Inferior parietal cortex (tissue), 1 donor: ENCODE data around the gene GNAT2.
A peak's percentile ranks its signal among the peaks of the same experiment; 100 is the strongest.

Experiments
- DNase-seq: peaks from one replicate; pipeline ENCODE4 v3.0.0-alpha.2; 2016; ENCODE audit errors: extremely low spot score

GNAT2 gene

DNA sequence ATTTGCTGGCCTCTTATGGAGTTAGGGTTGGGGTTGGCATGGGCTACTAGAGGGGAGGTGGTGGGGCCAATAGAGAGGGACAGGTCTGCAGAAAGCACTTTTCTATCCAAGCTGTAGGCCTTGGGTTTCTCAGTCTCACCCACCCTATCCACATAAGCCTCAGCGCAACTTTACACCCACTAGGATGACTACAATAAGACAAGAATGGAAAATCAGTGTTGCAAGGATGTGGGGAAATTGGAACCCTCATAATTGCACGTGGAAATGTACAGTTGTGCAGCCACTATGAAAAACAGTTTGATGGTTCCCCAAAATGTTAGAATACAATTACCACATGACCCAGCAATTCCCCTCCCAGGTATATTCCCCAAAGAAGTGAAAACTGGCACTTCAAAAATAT is 22.4 kb upstream of the GNAT2 start:
- DNase-seq: no peak

DNA sequence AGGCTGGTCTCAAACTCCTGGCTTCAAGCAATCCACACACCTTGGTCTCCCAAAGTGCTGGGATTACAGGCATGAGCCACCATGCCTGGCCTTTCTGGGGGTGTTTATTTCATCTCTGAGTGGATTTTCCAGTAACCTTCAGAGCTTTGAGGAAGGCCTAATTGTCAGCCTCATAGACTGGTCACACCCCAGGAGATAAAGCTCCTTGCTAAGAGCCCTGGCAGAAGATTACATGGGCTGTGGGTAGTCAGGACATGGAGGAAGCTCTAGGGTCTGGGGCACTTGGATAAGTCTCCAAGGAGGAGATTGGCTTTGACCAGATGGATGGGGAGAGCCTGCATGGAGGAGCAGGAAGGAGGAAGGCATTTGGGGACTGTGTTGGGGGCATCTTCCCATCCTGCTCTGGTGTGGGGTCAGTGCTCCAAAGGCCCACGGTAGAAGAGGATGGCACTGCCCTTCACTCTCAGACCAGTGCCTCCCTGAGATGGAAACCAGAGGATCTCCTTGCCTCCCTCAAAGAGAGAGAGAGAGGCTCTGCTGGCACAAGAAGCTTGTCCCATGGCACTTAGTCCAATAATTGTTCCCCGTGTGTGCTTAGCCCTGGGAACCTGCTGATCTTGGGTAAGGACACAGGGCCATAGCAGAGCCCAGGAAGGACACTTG is 21.8 kb upstream of the GNAT2 start:
- DNase-seq: no peak

DNA sequence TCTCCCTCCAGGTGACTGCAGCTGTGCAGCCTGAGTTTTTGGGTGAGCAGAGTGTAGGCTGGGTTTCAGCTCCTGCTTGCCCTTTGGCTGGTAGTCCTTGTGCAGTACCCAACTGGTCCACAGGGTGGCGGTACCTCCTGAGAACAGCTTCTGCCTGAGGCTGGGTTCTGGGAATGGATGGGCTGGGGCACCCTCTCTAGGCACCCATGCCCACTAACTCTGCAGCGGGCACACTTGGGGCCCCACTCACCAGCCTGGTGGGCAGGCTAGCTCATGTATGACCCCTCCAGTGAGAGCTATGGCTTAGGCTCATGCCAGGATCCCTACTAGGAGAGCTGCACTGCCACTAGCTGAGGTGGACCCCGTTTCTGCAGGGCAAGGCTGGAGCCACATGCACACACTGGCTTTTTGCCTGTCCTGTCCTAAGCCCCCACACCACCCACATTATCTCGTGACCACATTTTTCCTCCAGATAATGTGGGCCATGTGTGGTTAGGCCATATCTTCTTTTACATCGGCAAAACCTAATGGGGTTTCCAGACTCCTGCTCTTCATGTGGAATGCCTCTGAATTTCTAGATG is 21.0 kb upstream of the GNAT2 start:
- peak; percentile 89 for DNase-seq

DNA sequence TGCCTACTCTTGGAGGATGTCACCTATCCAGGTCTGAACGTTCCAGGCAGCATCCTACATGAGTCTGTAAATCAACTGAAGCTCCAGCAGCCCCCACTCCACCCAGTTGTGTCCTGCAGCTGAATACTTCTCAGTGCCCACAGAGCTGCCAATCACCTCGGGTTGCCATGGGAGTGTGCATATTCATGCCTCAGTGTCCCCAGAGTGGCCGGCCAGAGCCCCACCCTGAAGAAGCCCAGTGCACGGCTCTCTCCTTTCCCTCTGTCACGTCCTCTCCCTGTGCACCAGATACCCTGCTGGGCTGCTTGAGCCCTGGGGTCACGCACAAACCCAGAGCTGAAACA is 20.4 kb upstream of the GNAT2 start:
- DNase-seq: no peak

DNA sequence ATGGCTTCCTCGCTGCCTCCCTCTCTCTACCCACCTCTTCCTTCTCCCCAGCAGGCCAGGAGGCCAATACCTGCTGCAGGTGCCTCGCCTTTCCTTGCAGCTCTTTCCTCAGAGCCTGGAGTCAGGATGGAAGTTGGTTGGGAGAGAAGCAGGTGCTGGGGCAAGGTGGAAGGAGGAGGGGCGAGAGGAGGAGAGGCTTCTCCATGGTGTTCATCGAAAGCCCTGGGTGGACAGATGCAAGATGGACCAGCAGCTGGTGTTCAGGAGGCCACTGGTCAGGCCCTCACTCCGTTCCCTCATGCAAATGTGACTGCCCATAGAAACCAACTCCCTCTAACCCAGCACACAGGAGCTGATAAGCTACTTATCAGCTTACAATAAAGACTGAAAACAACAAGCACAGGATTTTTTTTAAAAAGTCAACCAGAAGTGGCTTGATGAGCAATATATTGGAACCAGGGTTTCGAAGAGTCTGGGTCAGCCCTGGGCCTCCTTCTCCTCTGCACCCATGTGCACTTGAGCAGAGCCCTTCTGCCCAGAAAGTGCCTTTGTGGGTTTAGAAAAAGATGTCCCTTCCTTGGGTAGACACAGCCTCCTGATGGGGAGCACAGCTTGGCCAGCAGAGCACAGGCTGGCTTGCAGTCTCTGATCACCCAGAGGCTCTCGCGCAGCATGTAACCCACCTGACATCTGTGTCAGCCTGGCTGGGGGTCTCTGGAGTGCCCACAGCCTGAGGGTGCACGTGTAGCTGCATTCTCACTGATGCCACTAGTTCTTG is 19.8 kb upstream of the GNAT2 start:
- no peak for DNase-seq

DNA sequence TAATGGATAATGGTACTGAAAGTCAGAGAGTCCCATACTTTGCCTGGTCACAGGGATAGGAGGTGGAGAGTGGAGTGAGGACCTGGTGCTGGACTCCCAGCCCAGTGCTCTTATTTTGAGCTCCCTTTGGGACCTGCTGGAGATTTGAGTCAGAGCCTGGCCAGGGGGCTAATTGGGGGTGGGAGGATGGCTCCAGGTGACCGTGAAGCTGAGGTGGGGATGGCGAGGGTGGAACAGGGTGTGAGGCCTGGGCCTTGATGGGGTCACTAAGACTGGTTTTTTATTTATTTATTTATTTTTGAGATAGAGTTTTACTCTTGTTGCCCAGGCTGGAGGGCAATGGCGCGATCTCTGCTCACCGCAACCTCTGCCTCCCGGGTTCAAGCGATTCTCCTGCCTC is 18.0 kb upstream of the GNAT2 start:
- no peak for DNase-seq

DNA sequence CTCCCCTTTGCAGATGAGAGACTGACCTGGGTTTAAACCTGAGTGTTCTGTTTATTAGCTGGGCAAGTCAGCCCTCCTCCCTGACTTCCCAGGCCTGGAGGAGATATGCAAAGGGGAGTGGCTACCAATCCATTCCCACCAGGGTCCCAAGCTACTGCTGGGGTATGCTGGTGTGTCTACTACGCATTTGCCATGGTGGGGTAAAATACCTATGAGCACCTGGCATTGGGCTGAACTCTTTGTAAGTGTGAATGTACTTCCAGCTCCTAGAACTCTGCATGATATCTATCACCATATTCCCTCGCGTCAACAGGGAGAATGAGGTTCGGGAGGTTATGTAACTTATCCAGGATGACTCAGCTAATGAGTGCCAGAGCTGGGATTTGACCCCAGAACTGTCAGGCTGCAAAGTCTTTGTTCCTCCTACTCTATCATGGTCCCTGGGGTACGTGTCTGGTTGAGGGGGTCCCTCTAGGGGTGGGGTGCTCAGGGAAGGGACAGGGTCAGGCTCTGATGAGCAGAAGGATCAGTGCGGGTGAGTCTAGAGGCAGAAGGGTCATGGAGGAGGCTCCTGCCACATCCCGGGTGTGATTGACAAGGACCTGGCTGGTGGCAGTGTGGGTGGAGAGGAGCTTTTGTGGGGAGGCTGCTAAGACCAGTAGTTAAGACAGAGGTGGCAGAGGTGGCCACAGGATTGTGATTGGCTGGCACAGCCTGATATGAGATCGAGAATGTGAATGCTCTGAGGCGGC is 17.0 kb upstream of the GNAT2 start:
- DNase-seq: no peak

DNA sequence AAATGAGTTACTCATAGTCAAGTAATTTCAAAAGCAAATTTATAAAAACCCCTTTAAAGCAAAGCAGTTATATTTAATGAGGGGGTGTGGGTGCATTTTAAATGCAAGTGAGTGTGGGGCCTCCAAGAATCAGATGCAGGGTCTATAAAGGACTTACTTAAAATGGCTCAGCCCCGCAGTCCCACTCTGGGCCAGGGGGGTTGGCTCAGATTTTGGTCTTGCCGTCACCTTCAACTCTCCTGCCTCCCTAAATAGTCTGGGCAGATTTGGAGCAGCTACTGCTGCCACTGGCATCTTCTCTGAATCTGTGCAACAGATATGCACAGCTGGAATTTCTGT is 16.4 kb upstream of the GNAT2 start:
- no peak for DNase-seq

DNA sequence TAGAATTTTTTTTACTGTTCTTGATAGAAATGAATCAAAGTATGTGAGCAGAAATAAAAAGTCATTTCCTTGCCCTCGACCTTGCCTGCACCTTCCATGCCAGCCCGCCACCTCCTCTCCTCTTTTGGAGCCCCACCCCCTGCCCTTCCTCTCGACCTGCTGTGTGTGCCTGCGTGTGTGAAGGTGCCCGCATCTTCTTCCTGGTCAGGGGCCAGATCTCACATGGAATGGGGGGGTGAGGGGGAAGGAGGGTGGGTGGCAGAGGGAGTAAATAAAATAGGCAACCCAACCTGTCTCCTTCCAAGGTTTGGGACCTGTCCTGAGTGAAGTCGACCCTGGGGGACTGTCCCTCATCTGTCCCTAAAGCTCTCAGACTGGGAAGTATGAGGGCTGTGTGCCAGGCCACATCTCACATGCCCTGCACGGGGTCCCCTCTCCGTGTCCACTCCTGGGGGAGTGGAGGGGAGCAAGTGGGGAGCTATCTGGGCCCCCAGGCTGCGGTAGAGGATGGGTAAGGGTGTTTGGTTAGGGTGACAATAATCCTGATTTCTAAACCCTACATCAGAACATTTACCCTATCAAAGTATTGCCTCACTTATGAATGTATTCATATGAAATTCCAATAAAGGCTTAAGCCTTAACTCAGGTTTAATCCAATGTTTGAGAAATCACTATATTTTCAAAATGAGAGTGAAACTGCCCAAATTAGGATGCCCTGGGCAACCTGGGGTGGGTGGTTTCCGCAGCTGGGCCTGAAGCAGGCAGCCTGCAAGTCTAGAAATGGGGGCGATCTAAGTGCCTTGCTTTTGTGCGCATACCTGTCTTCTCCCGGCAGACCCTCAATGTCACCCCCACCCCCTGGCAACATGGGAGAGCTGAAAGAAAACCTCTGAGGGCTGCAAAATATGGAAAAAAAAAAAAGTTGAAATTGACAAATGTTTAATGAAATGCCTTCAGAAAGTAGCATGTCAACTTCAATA is 15.6 kb upstream of the GNAT2 start:
- DNase-seq: no peak

DNA sequence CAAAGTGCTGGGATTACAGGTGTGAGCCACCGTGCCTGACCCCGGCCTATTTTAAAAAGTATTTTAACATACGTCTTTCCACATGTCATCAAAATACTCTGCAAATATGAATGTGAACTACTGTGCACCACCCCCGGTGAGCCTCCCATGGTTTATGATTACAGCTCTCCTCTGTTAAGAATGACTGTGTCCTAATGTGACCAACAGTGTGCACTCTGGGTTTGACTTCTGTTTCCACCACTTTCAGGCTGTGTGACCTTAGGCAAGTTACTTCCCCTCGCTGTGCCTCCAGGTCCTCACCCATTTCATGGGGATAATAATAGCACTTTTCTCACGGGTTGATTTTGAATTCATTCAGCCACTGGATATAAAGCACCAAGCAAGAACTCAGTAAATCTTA is 14.9 kb upstream of the GNAT2 start:
- no peak for DNase-seq

DNA sequence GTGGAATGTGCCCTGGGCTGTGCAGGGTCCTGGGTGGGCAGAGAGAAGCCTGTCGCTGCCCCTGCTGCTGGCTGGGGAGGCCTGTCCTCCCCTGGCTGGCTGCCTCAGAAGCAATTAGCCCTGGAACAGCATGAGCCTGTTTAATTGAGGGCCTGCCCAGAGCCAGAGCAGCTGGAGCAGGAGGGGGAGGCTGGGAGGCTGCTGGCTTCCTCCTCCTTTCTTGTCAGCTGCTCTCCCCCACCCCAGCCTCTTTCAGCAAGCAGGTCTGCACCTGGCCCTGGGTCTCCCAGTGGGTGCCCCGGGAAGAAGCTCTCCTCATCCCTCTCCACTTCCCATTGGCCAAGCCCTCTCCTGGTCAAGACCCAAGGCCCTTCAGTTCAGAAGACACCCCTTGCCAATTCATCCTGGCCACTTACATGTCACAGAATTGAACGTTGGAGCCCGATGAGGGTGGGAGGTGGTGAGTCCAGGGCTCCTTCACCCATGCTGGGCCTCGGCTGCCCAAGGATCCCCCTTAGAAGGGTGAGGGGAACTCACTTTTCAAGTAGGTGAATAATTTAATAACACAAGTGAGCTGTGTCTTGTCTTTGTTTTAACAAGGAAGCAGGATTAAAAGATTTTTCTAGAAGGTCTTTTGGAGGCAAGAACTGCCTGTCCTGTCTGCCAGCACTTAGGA is 13.4 kb upstream of the GNAT2 start:
- DNase-seq: no peak

DNA sequence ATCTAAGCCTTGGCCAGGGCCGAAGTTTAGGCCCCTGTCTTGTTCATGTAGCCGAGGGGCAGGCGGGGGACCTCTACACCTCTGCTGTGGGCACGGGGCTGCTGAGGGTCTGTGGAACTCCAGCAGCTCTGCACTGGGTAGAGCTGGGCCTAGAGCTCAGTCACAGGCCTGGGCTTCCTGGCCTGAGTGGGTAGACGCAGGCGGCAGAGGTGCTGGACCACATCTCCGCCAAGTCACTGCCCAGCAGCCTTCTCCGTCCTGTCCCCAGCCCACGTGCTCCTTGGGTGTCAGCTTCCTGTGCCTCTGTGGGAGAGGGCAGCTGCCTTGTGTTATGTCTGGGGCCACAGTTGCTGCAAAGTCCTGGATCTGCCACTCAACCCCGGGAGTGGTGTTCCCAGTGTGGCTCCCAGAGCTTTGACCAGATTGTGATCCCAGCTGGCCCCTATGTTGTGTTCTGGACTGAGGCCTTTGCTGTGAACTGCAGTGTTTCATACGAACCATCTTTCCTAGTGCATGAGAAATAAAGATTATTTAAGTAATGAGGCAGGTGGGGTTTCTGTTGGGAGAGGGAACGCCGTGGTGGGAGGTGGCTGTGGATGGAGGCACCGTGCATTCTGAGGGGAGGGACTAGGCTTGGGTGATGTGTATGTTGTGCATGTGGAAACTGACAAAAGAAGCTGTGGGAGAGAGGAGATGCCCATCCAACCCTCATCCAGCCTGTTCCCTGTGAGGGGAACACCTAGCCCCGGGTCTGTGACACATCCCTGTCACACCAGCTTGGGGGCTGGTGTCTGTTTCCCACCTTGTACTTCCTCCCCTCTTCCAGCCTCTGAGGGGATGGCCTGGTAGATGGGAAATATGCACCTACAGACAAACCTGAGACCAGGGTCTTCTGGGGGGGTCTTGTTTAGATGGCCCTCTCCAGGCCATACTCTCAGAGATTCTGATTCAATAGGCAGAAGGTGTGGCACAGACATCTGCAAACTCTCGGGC is 12.4 kb upstream of the GNAT2 start:
- no peak for DNase-seq

DNA sequence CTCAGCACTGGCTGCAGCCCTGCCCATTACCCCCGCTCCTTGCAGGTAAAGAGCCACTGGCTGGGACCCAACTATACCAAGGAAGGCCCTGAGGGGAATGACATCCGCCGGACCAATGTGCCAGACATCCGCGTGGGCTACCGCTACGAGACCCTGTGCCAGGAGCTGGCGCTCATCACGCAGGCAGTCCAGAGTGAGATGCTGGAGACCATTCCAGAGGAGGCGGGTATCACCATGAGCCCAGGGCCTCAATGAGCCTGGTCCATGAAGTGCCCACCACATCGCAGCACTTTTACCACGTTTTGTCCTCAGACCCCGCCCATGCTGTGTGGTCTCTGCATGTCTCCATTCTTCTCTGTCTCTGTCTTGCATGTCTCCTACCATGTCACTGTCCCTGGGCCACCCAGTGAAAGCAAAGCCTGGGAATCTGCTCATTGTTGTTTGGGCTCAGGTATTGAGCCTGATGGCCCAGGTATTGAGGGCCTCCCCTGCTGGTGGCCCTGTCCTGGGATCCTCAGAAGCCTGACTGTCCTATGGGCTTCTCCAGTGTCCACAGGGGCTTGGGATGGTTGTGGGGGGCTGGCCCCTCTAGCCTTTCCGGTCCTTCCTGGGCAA is 11.6 kb upstream of the GNAT2 start:
- DNase-seq: no peak

DNA sequence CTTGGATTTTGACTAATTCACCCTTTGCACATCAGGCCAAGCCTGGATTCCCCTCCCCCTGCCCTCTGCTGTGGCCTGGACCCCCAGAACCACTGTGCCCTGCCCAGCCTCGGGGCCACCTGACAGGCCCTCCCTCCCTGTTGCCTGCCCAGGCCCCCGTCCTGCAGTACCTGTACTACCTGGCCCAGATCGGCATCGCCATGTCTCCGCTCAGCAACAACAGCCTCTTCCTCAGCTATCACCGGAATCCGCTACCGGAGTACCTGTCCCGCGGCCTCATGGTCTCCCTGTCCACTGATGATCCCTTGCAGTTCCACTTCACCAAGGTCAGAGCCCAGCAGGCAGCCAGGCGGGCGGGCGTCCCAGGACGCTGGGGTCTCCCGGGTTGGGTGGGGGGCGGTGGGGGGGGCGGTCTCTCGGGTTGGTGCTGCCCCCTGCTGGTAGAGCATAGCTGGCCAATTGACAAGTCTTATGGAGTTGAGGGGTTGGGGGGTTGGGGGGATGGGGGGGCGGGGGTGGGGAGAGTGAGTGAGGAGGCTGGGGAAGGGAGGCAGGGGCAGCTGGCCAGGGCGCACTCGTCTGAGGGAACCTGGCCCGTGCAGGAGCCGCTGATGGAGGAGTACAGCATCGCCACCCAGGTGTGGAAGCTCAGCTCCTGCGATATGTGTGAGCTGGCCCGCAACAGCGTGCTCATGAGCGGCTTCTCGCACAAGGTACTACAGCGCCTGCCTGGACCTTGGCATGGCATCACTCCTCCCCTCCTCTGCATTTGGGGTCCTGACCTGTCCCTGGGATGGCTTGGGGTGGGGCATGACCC is 10.9 kb upstream of the GNAT2 start:
- DNase-seq: no peak

DNA sequence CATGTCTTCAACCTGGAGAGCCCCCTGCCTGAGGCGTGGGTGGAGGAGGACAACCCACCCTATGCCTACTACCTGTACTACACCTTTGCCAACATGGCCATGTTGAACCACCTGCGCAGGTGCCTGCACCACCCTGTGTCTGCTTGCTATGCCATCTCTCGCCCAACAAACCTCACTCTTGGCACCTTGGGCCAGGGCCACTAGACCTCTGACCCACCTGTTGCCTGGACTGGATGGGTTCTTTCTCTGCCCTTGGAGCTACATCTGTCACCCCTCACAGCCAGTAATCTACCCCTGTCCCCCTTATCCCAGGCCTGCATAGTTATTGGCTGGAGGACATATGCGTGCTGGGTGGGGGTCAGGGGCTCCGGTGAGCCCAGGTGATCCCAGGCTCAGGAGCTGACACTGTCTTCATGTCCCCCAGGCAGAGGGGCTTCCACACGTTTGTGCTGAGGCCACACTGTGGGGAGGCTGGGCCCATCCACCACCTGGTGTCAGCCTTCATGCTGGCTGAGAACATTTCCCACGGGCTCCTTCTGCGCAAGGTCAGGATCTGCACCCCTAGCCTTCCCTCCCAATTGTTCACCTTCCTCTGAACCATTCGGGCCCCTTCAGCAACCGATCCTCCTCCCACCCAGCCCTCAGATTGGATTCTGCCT is 10.1 kb upstream of the GNAT2 start:
- DNase-seq: no peak

DNA sequence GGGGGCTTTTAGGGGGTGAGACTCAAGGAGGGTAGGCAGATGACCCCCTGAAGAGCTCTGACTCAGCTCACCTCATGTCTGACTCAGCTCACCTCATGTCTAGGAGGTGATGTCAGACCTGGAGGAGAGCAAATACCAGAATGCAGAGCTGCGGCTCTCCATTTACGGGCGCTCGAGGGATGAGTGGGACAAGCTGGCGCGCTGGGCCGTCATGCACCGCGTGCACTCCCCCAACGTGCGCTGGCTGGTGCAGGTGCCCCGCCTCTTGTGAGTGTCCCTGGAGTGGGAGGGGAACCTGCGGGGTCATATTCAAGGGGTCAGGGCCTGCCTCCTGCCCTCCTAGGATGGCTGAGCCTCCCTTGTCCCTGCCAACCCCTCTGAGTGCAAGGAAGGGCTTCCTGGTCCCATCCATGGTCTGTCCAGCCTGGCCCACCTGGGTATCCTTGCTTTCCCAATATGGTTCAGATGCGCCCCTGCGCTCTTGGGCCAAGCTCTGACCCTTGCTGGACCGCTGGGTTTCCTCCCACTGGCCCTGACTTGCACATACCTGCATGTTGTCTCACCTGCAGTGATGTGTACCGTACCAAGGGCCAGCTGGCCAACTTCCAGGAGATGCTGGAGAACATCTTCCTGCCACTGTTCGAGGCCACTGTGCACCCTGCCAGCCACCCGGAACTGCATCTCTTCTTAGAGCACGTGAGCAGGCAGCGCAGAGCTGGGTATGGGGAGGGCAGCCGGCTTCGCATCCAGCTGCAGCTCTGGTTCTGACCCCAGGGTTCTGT is 9.3 kb upstream of the GNAT2 start:
- no peak for DNase-seq
